KBM-7 (cell line): Measurements from ENCODE around the gene SOX5.
A peak's percentile ranks its signal among the peaks of the same experiment; 100 is the strongest.

Experiments
- DNase-seq: peaks from one replicate; pipeline ENCODE4 v3.0.0-alpha.2; 2015
- in situ Hi-C: fragments of 300-500 bp; cut with MboI; formaldehyde crosslinking; loops from 2 replicates; pipeline ENCODE4 v1.14.3; 2020; ENCODE audit warnings: low sequenced_read_pairs, low pct_unique_long_range_greater_than_20kb, mixed read lengths

SOX5 gene

GRCh38 chr12:23576372-23576771 is 373.1 kb downstream of the SOX5 start:
- in situ Hi-C loops, result no loop called here

GRCh38 chr12:23569356-23569755 is 380.1 kb downstream of the SOX5 start:
- no peak for DNase-seq
- in situ Hi-C loops, result no loop called here

More at GRCh38 chr12:23576372-23576771, 373.1 kb downstream of the SOX5 start:
- no peak for DNase-seq

- in situ Hi-C loops, result no loop called here
- no peak for DNase-seq
These were observed 383.3 kb downstream of the SOX5 start for GRCh38 chr12:23566133-23566532.

- in situ Hi-C loops, result no loop called here
- DNase-seq, result no peak
These were observed 384.9 kb downstream of the SOX5 start for GRCh38 chr12:23564451-23565152.

- in situ Hi-C loops, result no loop called here
- no peak for DNase-seq
These were observed 387.8 kb downstream of the SOX5 start for GRCh38 chr12:23561364-23562345.

- DNase-seq, result no peak
- in situ Hi-C loops, result no loop called here
These were observed 388.9 kb downstream of the SOX5 start for GRCh38 chr12:23560611-23561010.

- DNase-seq, result peak; percentile 8
- in situ Hi-C loops, result no loop called here
These were observed 390.2 kb downstream of the SOX5 start for GRCh38 chr12:23559268-23559753.

GRCh38 chr12:23556661-23557060 is 392.8 kb downstream of the SOX5 start:
- in situ Hi-C loops, result no loop called here
- DNase-seq, result no peak

GRCh38 chr12:23555825-23556207 is 393.7 kb downstream of the SOX5 start:
- in situ Hi-C loops, result no loop called here

GRCh38 chr12:23555180-23555824 is 394.2 kb downstream of the SOX5 start:
- in situ Hi-C loops, result no loop called here
- no peak for DNase-seq

More at GRCh38 chr12:23555825-23556207, 393.7 kb downstream of the SOX5 start:
- DNase-seq, result no peak

- in situ Hi-C loops, result no loop called here
These were observed 397.1 kb downstream of the SOX5 start for GRCh38 chr12:23552417-23552816.

GRCh38 chr12:23550753-23551152 is 398.7 kb downstream of the SOX5 start:
- no peak for DNase-seq
- in situ Hi-C loops, result no loop called here

More at GRCh38 chr12:23552417-23552816, 397.1 kb downstream of the SOX5 start:
- DNase-seq, result no peak

- in situ Hi-C loops, result no loop called here
- DNase-seq, result no peak
These were observed 400.7 kb downstream of the SOX5 start for GRCh38 chr12:23548742-23549141.

GRCh38 chr12:23546756-23547155 is 402.7 kb downstream of the SOX5 start:
- in situ Hi-C loops, result no loop called here
- DNase-seq, result no peak

- in situ Hi-C loops, result no loop called here
- no peak for DNase-seq
These were observed 405.7 kb downstream of the SOX5 start for GRCh38 chr12:23543767-23544166.

GRCh38 chr12:23542187-23542586 is 407.3 kb downstream of the SOX5 start:
- no peak for DNase-seq
- in situ Hi-C loops, result no loop called here

GRCh38 chr12:23540572-23540971 is 408.9 kb downstream of the SOX5 start:
- in situ Hi-C loops, result no loop called here
- no peak for DNase-seq

- no peak for DNase-seq
- in situ Hi-C loops, result no loop called here
These were observed 413.2 kb downstream of the SOX5 start for GRCh38 chr12:23536293-23536692.

- DNase-seq, result no peak
- in situ Hi-C loops, result no loop called here
These were observed 414.0 kb downstream of the SOX5 start for GRCh38 chr12:23535441-23535840.

- DNase-seq, result no peak
- in situ Hi-C loops, result no loop called here
These were observed 415.3 kb downstream of the SOX5 start for GRCh38 chr12:23534196-23534595.
